ENCODE measurements around the gene GRIK1.

DNA sequence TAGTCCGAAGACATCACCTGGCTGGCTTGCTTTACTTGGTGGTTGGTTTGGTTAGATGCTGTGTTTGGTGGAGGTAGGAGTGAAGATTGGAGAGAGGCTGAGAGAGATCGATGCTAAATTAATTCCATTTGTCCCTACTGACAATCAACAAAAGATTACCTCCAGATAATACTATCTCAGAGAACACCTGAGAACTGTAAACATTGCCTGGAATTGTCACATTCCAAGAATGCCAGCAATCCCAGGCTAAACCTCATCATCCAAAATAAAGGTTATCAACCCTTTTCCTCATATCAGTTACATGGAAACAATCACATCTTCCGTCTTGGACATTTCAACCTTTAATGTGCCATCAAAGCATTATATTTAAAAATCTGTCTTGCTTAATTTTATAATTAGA, 141.0 kb downstream of the GRIK1 start:
- TF ChIP-seq CTCF (conservative IDR thresholded peaks at IDR 0.05; ENCODE audit: low read length) = no peak
- no peak for TF ChIP-seq EZH2phosphoT487 (IDR thresholded peaks at IDR 0.05; ENCODE audit: borderline replicate concordance)

Measured in Loucy (cell line).